ENCODE data around the gene DNAH8.

DNA sequence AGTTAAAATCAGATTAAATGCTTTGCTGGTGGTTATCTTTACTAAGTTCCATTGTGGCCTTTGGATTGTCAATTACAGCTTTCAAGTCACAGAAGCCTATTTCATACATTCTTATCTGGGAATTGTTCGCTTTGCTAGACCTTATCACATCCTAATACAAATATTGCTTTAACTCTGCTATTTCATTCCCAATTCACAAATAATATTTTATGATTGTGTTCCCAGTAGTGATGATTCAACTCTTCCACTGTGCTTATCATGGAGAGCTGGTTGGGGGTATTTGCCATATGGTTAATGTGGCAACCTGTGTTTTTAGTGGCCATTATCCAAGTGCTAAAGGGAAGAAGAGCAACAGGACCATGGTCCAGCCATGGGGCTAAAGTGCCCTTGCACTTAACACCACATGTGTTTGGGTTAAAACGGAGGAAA is 260.5 kb downstream of the DNAH8 start:
- TF ChIP-seq, protein P1, sequence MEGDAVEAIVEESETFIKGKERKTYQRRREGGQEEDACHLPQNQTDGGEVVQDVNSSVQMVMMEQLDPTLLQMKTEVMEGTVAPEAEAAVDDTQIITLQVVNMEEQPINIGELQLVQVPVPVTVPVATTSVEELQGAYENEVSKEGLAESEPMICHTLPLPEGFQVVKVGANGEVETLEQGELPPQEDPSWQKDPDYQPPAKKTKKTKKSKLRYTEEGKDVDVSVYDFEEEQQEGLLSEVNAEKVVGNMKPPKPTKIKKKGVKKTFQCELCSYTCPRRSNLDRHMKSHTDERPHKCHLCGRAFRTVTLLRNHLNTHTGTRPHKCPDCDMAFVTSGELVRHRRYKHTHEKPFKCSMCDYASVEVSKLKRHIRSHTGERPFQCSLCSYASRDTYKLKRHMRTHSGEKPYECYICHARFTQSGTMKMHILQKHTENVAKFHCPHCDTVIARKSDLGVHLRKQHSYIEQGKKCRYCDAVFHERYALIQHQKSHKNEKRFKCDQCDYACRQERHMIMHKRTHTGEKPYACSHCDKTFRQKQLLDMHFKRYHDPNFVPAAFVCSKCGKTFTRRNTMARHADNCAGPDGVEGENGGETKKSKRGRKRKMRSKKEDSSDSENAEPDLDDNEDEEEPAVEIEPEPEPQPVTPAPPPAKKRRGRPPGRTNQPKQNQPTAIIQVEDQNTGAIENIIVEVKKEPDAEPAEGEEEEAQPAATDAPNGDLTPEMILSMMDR (IDR thresholded peaks at IDR 0.05), result no peak
- no peak for TF ChIP-seq POLR2A (IDR thresholded peaks at IDR 0.05)
